Uterus (tissue), 2 donors: ENCODE data around the gene OTOG.

Source experiments
- CTCF ChIP-seq, 4 experiments: fragments of 200-600 bp in 2 of 4; fragments of 450-650 bp in 2 of 4; sonication (generic) in 2 of 4; IDR thresholded peaks; one replicate each; pipeline ENCODE4 v1.5.1; 2016 to 2019; ENCODE audit warnings: antibody characterized with exemption in 4 of 4, mild to moderate bottlenecking in 2 of 4, moderate library complexity in 1 of 4
- POLR2A ChIP-seq, 2 donors: fragments of 450-650 bp; IDR thresholded peaks; one replicate each; pipeline ENCODE4 v1.6.1; 2016; ENCODE audit warnings: antibody characterized with exemption in 2 of 2, mild to moderate bottlenecking in 1 of 2, moderate library complexity in 1 of 2

GRCh38 chr11:17650127-17650911 lies 103.3 kb downstream of the OTOG start:
- TF ChIP-seq CTCF (IDR thresholded peaks at IDR 0.05) (no peak), POLR2A (IDR thresholded peaks at IDR 0.05) (no peak)
